ENCODE measurements around the gene FOXF1. TPM values are rescaled to one million over a fixed set of nuclear protein-coding genes. Genes with fewer than 3 reads are reported as not detected.

Gene FOXF1
- total RNA-seq, 6 donors from 2014 or later: 6.3 to 73.6 (median 24.5) TPM

DNA sequence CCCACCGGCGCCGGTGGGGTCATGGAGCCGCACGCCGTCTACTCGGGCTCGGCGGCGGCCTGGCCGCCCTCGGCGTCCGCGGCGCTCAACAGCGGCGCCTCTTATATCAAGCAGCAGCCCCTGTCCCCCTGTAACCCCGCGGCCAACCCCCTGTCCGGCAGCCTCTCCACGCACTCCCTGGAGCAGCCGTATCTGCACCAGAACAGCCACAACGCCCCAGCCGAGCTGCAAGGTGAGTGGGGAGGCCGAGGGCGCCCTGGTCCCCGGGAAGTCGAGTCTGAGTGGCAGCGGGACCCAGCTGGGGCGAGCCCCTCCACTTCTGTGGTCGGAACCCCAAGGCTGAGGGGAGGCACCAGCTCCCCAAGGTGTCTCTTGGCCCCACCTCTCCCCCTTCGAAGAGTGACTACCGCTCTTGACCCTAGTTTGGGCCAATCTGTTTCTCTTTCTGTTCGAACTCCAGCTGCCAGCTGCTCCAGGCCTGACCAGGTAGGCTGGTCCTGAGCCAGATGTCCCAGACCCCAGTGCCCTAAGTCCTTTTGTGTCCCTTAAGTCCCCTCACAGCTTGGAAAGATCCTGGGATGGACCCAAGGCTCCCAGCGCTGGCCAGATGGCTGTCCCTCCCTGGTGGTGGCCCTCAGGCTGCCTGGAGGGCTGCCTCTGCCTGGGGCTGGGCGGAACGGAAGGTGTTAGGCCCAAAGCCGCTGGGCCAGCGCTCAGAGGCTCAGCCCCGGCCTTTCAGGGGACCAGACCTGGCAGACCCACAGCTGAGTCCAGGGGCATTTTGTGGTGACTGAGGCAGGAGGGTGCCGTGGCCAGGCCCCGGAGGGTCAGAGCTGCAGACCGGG is 1.2 kb downstream of the FOXF1 start:
- Histone ChIP-seq H3K9me3 (no peaks in the 10 kb centered on the region), H3K36me3 (peaks cover 0 to 54% (median 3%) of the 10 kb centered on the region in 4 donors), H3K4me1 (peaks cover 11 to 39% (median 21%) of the 10 kb centered on the region in 4 donors), H3K4me3 (peak overlapping the region; percentile 60 to 66 (median 64)), H3K27ac (peak overlapping the region; percentile 94 to 97 (median 95)), H3K27me3 (peaks cover 0 to 53% (median 29%) of the 10 kb centered on the region in 4 donors)
- TF ChIP-seq POLR2A (IDR thresholded peaks at IDR 0.05): no peak
- TF ChIP-seq, protein P1, sequence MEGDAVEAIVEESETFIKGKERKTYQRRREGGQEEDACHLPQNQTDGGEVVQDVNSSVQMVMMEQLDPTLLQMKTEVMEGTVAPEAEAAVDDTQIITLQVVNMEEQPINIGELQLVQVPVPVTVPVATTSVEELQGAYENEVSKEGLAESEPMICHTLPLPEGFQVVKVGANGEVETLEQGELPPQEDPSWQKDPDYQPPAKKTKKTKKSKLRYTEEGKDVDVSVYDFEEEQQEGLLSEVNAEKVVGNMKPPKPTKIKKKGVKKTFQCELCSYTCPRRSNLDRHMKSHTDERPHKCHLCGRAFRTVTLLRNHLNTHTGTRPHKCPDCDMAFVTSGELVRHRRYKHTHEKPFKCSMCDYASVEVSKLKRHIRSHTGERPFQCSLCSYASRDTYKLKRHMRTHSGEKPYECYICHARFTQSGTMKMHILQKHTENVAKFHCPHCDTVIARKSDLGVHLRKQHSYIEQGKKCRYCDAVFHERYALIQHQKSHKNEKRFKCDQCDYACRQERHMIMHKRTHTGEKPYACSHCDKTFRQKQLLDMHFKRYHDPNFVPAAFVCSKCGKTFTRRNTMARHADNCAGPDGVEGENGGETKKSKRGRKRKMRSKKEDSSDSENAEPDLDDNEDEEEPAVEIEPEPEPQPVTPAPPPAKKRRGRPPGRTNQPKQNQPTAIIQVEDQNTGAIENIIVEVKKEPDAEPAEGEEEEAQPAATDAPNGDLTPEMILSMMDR (IDR thresholded peaks at IDR 0.05): no peak
- no peak for TF ChIP-seq POLR2AphosphoS5 (IDR thresholded peaks at IDR 0.05)
- no peak for TF ChIP-seq EP300 (IDR thresholded peaks at IDR 0.05)
- WGBS, 2 donors: 19 to 47% methylated on average over 3 to 21 of the region's 44 CpGs
- ATAC-seq (ENCODE audit: low FRiP score in 2 of 2) (no peak), DNase-seq (no peak)

DNA sequence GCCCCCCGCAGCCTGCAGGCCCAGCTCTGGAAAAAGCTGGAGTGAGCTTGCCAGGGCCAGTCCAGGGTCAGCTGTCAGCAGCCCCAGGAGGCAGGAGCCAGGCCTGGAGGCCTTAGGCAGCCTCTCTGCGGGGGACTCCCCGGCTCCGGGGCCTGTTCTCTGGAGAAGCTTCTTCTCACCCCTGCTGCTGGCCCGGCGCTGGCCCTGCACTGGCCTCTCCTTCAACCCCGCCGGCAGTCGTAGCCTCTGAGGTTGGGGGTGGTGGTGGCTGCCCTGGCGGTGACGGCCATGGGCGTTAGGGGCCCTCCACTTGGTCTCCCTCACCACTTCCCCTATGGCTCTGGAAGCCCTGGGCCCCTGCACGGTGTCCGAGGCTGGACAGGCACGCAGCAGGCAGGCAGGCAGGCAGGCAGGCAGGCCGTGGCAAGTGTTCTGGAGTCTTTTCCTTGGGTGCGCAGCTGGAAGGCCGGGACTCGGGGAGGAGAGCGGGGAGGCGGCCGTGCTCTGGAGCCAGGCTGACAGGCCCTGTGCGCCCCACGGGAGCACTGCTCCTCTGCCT is 2.1 kb downstream of the FOXF1 start:
- peak overlapping the region; percentile 94 to 97 (median 95) for H3K27ac ChIP-seq
- ATAC-seq (ENCODE audit: low FRiP score in 2 of 2) (no peak), DNase-seq (no peak)
- H3K36me3 ChIP-seq: peaks cover 0 to 58% (median 3%) of the 10 kb centered on the region in 4 donors
- H3K9me3 ChIP-seq: no peaks in the 10 kb centered on the region
- peaks cover 0 to 49% (median 29%) of the 10 kb centered on the region in 4 donors for H3K27me3 ChIP-seq
- TF ChIP-seq EP300 (IDR thresholded peaks at IDR 0.05) (no peak), POLR2AphosphoS5 (IDR thresholded peaks at IDR 0.05) (no peak), POLR2A (IDR thresholded peaks at IDR 0.05) (no peak)
- TF ChIP-seq, protein P1 (IDR thresholded peaks at IDR 0.05): no peak
- peaks cover 11 to 39% (median 24%) of the 10 kb centered on the region in 4 donors for H3K4me1 ChIP-seq
- peak overlapping the region; percentile 60 to 66 (median 64) for H3K4me3 ChIP-seq
- 7 to 10% methylated on average over 3 to 19 of the region's 24 CpGs for WGBS, 2 donors

DNA sequence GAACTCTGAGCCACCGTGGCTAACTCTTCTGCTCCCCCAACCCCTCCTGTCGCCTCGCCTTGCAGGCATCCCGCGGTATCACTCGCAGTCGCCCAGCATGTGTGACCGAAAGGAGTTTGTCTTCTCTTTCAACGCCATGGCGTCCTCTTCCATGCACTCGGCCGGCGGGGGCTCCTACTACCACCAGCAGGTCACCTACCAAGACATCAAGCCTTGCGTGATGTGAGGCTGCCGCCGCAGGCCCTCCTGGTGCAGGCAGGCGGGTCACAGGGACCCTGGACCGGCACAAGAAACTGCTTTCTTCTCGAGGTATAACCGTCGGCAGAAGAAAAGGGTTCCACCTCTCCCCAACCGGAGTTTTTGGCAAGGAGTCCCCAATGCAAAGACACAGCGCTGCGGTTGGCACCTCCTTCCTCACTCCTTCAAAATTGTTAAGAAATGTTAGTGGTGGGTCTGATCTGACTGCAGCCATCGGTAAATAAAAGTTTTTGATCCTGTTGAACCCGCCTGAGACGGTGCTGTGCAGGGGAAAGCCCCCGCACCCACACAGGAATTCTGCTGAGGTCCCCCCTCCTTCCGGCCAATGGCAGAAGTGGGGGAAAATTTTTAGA is 2.6 kb downstream of the FOXF1 start:
- Histone ChIP-seq H3K36me3 (peaks cover 0 to 58% (median 3%) of the 10 kb centered on the region in 4 donors), H3K9me3 (no peaks in the 10 kb centered on the region), H3K4me3 (peak overlapping the region; percentile 60 to 66 (median 64)), H3K27me3 (peaks cover 0 to 46% (median 26%) of the 10 kb centered on the region in 4 donors), H3K4me1 (peaks cover 15 to 37% (median 26%) of the 10 kb centered on the region in 4 donors), H3K27ac (peak overlapping the region; percentile 94 to 97 (median 95))
- DNase-seq: no peak
- TF ChIP-seq POLR2AphosphoS5 (IDR thresholded peaks at IDR 0.05) (no peak), POLR2A (IDR thresholded peaks at IDR 0.05) (no peak), EP300 (IDR thresholded peaks at IDR 0.05) (no peak)
- TF ChIP-seq, protein P1 (IDR thresholded peaks at IDR 0.05): no peak
- WGBS, 2 donors: 10% methylated on average over 17 to 29 of the region's 29 CpGs
- no peak for ATAC-seq (ENCODE audit: low FRiP score in 2 of 2)

DNA sequence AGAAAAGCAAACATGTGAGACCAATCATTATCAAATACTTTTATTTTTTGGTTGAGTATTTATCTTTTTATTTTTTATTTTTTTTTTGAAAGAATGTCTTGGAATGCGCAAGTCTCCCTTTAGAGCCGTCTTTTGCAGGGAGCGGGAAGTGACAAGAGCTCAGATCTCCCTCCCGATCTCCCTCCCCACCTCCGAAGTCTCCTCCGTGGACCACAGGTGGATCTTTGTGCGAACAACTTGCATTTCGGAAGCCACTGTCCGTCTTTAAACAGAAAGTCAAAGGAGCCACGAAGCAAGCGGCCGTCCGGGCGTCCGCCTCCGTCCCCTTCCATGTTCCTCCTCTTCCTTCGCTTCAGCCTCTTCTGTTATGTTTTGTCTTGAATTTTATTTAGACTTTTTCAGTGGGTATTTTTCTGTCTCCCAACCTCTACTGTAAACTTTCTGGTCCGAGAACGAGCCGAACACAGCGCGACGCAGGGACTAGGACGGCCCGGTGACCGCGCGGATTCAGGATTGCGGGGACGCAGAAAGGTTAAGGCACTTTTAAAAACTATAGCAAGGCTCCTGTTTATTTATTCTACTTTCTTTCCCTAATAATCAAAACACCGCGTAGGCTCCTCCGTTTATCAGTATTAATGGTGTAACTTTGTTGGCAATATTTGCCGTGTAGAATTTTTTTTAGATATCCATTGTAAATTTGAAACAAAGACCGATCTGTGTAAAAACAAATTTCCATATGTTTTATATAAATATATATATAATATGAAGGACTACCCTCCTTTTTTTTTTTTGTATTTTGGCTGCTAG is 3.3 kb downstream of the FOXF1 start:
- Histone ChIP-seq H3K27me3 (peaks cover 0 to 39% (median 23%) of the 10 kb centered on the region in 4 donors), H3K36me3 (peaks cover 0 to 58% (median 3%) of the 10 kb centered on the region in 4 donors), H3K4me1 (peaks cover 16 to 37% (median 24%) of the 10 kb centered on the region in 4 donors), H3K9me3 (no peaks in the 10 kb centered on the region), H3K4me3 (peak overlapping the region; percentile 60 to 66 (median 64)), H3K27ac (peak overlapping the region; percentile 94 to 97 (median 95))
- TF ChIP-seq EP300 (IDR thresholded peaks at IDR 0.05): no peak
- TF ChIP-seq POLR2A (IDR thresholded peaks at IDR 0.05): no peak
- TF ChIP-seq POLR2AphosphoS5 (IDR thresholded peaks at IDR 0.05): no peak
- TF ChIP-seq, protein P1 (IDR thresholded peaks at IDR 0.05): no peak
- DNase-seq (peak in 1 of 2 donors; percentile 65), ATAC-seq (ENCODE audit: low FRiP score in 2 of 2) (no peak)
- 23 to 25% methylated on average over 35 of the region's 35 CpGs for WGBS, 2 donors

Measured in upper lobe of left lung (tissue), 6 donors.